GM23338 (cell line): ENCODE data around the gene PCDHGB1.

ENCODE experiments used
- CREB1 ChIP-seq: fragments of 250-450 bp; sonication (Bioruptor Pico); IDR thresholded peaks from 2 replicates; pipeline ENCODE4 v1.5.0; 2020; ENCODE audit warnings: low read depth, mild to moderate bottlenecking, moderate library complexity
- EZH2 ChIP-seq: fragments of 200-600 bp; sonication (generic); IDR thresholded peaks from one replicate; pipeline ENCODE4 v1.8.0; 2017; ENCODE audit warnings: antibody characterized with exemption, mild to moderate bottlenecking, low read depth; ENCODE audit not compliant: unreplicated experiment
- EZH2phosphoT487 ChIP-seq: fragments of 200-600 bp; sonication (generic); IDR thresholded peaks from one replicate; pipeline ENCODE4 v1.8.1; 2018; ENCODE audit warnings: antibody characterized with exemption; ENCODE audit not compliant: unreplicated experiment
- JUNB ChIP-seq: IDR thresholded peaks from one replicate; pipeline ENCODE4 v1.6.1; 2016; ENCODE audit warnings: antibody characterized with exemption; ENCODE audit not compliant: unreplicated experiment
- NANOG ChIP-seq: IDR thresholded peaks from 2 replicates; pipeline ENCODE4 v1.6.1; 2016; ENCODE audit warnings: antibody characterized with exemption, borderline replicate concordance
- POLR2AphosphoS5 ChIP-seq: IDR thresholded peaks from 2 replicates; pipeline ENCODE4 v1.6.1; 2016; ENCODE audit warnings: antibody characterized with exemption, low read depth
- STAT1 ChIP-seq: IDR thresholded peaks from one replicate; pipeline ENCODE4 v1.6.1; 2016; ENCODE audit warnings: antibody characterized with exemption; ENCODE audit not compliant: unreplicated experiment
- ZNF114 ChIP-seq: fragments of 250-450 bp; sonication (Bioruptor Pico); IDR thresholded peaks from 2 replicates; pipeline ENCODE4 v1.5.0; 2020; ENCODE audit warnings: mild to moderate bottlenecking, moderate library complexity
- ZNF331 ChIP-seq: fragments of 250-450 bp; sonication (Bioruptor Pico); IDR thresholded peaks from 2 replicates; pipeline ENCODE4 v1.5.0; 2020; ENCODE audit warnings: low read depth, mild to moderate bottlenecking, moderate library complexity
- TF ChIP-seq, protein P1 (sequence below): IDR thresholded peaks from one replicate; pipeline ENCODE4 v1.6.1; 2018; ENCODE audit warnings: antibody characterized with exemption; ENCODE audit not compliant: unreplicated experiment
- TF ChIP-seq, protein P2 (sequence below), 2 experiments: fragments of 200-600 bp in 1 of 2; sonication (generic) in 1 of 2; conservative IDR thresholded peaks; 2 replicates each; pipeline versions ENCODE4 v1.5.1 to v1.6.1; 2016 to 2017; ENCODE audit warnings: antibody characterized with exemption in 2 of 2, low read depth in 2 of 2, mild to moderate bottlenecking in 2 of 2, moderate library complexity in 1 of 2
- TF ChIP-seq, protein P3 (sequence below): IDR thresholded peaks from 2 replicates; pipeline ENCODE4 v1.6.1; 2016; ENCODE audit warnings: antibody characterized with exemption
- TF ChIP-seq, protein P4 (sequence below): fragments of 250-450 bp; sonication (Bioruptor Pico); IDR thresholded peaks from 2 replicates; pipeline ENCODE4 v1.5.0; 2020; ENCODE audit warnings: mild to moderate bottlenecking, moderate library complexity

DNA sequence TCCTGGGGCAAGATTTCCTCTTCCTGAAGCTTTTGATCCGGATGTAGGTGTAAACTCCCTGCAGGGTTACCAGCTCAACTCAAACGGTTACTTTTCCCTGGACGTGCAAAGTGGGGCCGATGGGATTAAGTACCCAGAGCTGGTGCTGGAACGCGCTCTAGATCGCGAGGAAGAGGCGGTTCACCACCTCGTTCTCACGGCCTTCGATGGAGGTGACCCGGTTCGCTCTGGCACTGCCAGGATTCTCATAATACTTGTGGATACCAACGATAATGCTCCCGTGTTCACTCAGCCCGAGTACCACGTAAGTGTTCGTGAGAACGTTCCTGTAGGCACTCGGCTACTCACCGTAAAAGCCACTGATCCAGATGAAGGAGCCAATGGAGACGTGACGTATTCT is 5.7 kb downstream of the PCDHGB1 start:
- no peak for TF ChIP-seq EZH2
- no peak for TF ChIP-seq POLR2AphosphoS5
- TF ChIP-seq, protein P1, sequence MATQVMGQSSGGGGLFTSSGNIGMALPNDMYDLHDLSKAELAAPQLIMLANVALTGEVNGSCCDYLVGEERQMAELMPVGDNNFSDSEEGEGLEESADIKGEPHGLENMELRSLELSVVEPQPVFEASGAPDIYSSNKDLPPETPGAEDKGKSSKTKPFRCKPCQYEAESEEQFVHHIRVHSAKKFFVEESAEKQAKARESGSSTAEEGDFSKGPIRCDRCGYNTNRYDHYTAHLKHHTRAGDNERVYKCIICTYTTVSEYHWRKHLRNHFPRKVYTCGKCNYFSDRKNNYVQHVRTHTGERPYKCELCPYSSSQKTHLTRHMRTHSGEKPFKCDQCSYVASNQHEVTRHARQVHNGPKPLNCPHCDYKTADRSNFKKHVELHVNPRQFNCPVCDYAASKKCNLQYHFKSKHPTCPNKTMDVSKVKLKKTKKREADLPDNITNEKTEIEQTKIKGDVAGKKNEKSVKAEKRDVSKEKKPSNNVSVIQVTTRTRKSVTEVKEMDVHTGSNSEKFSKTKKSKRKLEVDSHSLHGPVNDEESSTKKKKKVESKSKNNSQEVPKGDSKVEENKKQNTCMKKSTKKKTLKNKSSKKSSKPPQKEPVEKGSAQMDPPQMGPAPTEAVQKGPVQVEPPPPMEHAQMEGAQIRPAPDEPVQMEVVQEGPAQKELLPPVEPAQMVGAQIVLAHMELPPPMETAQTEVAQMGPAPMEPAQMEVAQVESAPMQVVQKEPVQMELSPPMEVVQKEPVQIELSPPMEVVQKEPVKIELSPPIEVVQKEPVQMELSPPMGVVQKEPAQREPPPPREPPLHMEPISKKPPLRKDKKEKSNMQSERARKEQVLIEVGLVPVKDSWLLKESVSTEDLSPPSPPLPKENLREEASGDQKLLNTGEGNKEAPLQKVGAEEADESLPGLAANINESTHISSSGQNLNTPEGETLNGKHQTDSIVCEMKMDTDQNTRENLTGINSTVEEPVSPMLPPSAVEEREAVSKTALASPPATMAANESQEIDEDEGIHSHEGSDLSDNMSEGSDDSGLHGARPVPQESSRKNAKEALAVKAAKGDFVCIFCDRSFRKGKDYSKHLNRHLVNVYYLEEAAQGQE: no peak
- TF ChIP-seq, protein P2, sequence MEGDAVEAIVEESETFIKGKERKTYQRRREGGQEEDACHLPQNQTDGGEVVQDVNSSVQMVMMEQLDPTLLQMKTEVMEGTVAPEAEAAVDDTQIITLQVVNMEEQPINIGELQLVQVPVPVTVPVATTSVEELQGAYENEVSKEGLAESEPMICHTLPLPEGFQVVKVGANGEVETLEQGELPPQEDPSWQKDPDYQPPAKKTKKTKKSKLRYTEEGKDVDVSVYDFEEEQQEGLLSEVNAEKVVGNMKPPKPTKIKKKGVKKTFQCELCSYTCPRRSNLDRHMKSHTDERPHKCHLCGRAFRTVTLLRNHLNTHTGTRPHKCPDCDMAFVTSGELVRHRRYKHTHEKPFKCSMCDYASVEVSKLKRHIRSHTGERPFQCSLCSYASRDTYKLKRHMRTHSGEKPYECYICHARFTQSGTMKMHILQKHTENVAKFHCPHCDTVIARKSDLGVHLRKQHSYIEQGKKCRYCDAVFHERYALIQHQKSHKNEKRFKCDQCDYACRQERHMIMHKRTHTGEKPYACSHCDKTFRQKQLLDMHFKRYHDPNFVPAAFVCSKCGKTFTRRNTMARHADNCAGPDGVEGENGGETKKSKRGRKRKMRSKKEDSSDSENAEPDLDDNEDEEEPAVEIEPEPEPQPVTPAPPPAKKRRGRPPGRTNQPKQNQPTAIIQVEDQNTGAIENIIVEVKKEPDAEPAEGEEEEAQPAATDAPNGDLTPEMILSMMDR (conservative IDR thresholded peaks at IDR 0.05; ENCODE audit: low read depth in 2 of 2): no peak
- TF ChIP-seq EZH2phosphoT487: no peak
- no peak for TF ChIP-seq CREB1
- TF ChIP-seq, protein P3, sequence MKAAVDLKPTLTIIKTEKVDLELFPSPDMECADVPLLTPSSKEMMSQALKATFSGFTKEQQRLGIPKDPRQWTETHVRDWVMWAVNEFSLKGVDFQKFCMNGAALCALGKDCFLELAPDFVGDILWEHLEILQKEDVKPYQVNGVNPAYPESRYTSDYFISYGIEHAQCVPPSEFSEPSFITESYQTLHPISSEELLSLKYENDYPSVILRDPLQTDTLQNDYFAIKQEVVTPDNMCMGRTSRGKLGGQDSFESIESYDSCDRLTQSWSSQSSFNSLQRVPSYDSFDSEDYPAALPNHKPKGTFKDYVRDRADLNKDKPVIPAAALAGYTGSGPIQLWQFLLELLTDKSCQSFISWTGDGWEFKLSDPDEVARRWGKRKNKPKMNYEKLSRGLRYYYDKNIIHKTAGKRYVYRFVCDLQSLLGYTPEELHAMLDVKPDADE: no peak
- TF ChIP-seq, protein P4, sequence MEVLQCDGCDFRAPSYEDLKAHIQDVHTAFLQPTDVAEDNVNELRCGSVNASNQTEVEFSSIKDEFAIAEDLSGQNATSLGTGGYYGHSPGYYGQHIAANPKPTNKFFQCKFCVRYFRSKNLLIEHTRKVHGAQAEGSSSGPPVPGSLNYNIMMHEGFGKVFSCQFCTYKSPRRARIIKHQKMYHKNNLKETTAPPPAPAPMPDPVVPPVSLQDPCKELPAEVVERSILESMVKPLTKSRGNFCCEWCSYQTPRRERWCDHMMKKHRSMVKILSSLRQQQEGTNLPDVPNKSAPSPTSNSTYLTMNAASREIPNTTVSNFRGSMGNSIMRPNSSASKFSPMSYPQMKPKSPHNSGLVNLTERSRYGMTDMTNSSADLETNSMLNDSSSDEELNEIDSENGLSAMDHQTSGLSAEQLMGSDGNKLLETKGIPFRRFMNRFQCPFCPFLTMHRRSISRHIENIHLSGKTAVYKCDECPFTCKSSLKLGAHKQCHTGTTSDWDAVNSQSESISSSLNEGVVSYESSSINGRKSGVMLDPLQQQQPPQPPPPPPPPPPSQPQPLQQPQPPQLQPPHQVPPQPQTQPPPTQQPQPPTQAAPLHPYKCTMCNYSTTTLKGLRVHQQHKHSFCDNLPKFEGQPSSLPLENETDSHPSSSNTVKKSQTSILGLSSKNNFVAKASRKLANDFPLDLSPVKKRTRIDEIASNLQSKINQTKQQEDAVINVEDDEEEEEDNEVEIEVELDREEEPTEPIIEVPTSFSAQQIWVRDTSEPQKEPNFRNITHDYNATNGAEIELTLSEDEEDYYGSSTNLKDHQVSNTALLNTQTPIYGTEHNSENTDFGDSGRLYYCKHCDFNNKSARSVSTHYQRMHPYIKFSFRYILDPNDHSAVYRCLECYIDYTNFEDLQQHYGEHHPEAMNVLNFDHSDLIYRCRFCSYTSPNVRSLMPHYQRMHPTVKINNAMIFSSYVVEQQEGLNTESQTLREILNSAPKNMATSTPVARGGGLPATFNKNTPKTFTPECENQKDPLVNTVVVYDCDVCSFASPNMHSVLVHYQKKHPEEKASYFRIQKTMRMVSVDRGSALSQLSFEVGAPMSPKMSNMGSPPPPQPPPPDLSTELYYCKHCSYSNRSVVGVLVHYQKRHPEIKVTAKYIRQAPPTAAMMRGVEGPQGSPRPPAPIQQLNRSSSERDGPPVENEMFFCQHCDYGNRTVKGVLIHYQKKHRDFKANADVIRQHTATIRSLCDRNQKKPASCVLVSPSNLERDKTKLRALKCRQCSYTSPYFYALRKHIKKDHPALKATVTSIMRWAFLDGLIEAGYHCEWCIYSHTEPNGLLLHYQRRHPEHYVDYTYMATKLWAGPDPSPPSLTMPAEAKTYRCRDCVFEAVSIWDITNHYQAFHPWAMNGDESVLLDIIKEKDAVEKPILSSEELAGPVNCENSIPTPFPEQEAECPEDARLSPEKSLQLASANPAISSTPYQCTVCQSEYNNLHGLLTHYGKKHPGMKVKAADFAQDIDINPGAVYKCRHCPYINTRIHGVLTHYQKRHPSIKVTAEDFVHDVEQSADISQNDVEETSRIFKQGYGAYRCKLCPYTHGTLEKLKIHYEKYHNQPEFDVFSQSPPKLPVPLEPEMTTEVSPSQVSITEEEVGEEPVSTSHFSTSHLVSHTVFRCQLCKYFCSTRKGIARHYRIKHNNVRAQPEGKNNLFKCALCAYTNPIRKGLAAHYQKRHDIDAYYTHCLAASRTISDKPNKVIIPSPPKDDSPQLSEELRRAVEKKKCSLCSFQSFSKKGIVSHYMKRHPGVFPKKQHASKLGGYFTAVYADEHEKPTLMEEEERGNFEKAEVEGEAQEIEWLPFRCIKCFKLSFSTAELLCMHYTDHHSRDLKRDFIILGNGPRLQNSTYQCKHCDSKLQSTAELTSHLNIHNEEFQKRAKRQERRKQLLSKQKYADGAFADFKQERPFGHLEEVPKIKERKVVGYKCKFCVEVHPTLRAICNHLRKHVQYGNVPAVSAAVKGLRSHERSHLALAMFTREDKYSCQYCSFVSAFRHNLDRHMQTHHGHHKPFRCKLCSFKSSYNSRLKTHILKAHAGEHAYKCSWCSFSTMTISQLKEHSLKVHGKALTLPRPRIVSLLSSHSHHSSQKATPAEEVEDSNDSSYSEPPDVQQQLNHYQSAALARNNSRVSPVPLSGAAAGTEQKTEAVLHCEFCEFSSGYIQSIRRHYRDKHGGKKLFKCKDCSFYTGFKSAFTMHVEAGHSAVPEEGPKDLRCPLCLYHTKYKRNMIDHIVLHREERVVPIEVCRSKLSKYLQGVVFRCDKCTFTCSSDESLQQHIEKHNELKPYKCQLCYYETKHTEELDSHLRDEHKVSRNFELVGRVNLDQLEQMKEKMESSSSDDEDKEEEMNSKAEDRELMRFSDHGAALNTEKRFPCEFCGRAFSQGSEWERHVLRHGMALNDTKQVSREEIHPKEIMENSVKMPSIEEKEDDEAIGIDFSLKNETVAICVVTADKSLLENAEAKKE (CRISPR knock-in tag): no peak
- no peak for TF ChIP-seq JUNB
- TF ChIP-seq STAT1: no peak
- no peak for TF ChIP-seq ZNF114 (CRISPR knock-in tag)
- TF ChIP-seq NANOG: no peak
- TF ChIP-seq ZNF331 (CRISPR knock-in tag): no peak
